Measurements from ENCODE around the gene MSANTD2.

DNA sequence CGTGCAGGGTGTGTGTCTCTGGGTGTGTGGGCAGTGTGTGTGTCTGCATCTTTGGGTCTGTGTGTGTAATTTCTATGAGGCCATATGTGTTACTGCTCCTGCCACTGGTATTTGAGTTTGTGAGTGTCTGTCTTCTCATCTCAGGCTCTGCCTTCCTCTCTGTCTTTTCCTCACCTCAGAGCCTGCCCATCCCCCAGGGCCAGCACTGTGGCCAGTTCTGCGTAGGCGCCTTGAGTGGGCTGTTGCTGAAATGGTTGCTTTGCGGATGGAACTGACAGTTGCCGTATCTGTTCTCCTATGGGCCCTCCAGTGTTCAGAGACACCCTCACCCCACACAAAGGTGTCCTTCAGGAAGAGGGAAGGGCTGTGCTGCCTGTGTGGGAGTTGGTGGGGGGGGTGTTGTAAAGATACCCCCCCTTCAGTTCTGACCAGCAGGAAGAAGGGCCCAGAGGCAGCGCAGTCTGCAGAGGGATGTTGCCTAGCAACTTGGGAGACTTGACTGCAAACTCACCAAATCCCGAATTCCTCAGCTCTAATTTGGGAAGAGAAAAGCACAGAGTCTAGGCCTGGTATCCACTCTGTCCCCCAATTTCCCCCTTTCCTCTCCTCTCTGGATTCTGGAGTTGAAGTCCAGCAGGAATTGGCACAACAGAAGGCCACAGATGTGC is 62.4 kb downstream of the MSANTD2 start:
- TF ChIP-seq, protein P1, sequence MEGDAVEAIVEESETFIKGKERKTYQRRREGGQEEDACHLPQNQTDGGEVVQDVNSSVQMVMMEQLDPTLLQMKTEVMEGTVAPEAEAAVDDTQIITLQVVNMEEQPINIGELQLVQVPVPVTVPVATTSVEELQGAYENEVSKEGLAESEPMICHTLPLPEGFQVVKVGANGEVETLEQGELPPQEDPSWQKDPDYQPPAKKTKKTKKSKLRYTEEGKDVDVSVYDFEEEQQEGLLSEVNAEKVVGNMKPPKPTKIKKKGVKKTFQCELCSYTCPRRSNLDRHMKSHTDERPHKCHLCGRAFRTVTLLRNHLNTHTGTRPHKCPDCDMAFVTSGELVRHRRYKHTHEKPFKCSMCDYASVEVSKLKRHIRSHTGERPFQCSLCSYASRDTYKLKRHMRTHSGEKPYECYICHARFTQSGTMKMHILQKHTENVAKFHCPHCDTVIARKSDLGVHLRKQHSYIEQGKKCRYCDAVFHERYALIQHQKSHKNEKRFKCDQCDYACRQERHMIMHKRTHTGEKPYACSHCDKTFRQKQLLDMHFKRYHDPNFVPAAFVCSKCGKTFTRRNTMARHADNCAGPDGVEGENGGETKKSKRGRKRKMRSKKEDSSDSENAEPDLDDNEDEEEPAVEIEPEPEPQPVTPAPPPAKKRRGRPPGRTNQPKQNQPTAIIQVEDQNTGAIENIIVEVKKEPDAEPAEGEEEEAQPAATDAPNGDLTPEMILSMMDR (conservative IDR thresholded peaks at IDR 0.05; ENCODE audit: low read depth in 2 of 2): no peak
- no peak for TF ChIP-seq EZH2 (IDR thresholded peaks at IDR 0.05; ENCODE audit: low read depth, unreplicated experiment)
- TF ChIP-seq ZNF331 (CRISPR knock-in tag; IDR thresholded peaks at IDR 0.05; ENCODE audit: low read depth): no peak
- TF ChIP-seq, protein P2, sequence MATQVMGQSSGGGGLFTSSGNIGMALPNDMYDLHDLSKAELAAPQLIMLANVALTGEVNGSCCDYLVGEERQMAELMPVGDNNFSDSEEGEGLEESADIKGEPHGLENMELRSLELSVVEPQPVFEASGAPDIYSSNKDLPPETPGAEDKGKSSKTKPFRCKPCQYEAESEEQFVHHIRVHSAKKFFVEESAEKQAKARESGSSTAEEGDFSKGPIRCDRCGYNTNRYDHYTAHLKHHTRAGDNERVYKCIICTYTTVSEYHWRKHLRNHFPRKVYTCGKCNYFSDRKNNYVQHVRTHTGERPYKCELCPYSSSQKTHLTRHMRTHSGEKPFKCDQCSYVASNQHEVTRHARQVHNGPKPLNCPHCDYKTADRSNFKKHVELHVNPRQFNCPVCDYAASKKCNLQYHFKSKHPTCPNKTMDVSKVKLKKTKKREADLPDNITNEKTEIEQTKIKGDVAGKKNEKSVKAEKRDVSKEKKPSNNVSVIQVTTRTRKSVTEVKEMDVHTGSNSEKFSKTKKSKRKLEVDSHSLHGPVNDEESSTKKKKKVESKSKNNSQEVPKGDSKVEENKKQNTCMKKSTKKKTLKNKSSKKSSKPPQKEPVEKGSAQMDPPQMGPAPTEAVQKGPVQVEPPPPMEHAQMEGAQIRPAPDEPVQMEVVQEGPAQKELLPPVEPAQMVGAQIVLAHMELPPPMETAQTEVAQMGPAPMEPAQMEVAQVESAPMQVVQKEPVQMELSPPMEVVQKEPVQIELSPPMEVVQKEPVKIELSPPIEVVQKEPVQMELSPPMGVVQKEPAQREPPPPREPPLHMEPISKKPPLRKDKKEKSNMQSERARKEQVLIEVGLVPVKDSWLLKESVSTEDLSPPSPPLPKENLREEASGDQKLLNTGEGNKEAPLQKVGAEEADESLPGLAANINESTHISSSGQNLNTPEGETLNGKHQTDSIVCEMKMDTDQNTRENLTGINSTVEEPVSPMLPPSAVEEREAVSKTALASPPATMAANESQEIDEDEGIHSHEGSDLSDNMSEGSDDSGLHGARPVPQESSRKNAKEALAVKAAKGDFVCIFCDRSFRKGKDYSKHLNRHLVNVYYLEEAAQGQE (IDR thresholded peaks at IDR 0.05; ENCODE audit: unreplicated experiment): no peak
- TF ChIP-seq ZNF114 (CRISPR knock-in tag; IDR thresholded peaks at IDR 0.05): no peak
- no peak for TF ChIP-seq CREB1 (CRISPR knock-in tag; IDR thresholded peaks at IDR 0.05; ENCODE audit: low read depth)
- no peak for TF ChIP-seq EZH2phosphoT487 (IDR thresholded peaks at IDR 0.05; ENCODE audit: unreplicated experiment)
- TF ChIP-seq JUNB (IDR thresholded peaks at IDR 0.05; ENCODE audit: unreplicated experiment): no peak
- TF ChIP-seq POLR2AphosphoS5 (IDR thresholded peaks at IDR 0.05; ENCODE audit: low read depth): no peak
- TF ChIP-seq NANOG (IDR thresholded peaks at IDR 0.05; ENCODE audit: borderline replicate concordance): no peak
- TF ChIP-seq, protein P3, sequence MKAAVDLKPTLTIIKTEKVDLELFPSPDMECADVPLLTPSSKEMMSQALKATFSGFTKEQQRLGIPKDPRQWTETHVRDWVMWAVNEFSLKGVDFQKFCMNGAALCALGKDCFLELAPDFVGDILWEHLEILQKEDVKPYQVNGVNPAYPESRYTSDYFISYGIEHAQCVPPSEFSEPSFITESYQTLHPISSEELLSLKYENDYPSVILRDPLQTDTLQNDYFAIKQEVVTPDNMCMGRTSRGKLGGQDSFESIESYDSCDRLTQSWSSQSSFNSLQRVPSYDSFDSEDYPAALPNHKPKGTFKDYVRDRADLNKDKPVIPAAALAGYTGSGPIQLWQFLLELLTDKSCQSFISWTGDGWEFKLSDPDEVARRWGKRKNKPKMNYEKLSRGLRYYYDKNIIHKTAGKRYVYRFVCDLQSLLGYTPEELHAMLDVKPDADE (IDR thresholded peaks at IDR 0.05): no peak
